SIG-M5 treated with dmso at 0.1 percent for 504 hours (cell line): ENCODE results near the gene MRPL54.

Source experiments
- DNase-seq: peaks from one replicate; lab custom pipeline; 2025; ENCODE audit not compliant: unreplicated experiment; lab: John Stamatoyannopoulos, UW

MRPL54 gene

GRCh38 chr19:3768015-3768747 lies 5.7 kb downstream of the MRPL54 start:
- DNase-seq, result no peak

GRCh38 chr19:3768748-3769099 lies 6.2 kb downstream of the MRPL54 start:
- DNase-seq, result no peak

- DNase-seq, result no peak
Measured at GRCh38 chr19:3769494-3769893, 7.0 kb downstream of the MRPL54 start.

- no peak for DNase-seq
Measured at GRCh38 chr19:3770136-3770999, 7.9 kb downstream of the MRPL54 start.

GRCh38 chr19:3771000-3771905 lies 8.8 kb downstream of the MRPL54 start:
- no peak for DNase-seq

- no peak for DNase-seq
Measured at GRCh38 chr19:3771906-3772455, 9.5 kb downstream of the MRPL54 start, which contains the start of gene RAX2. Gene RAX2, minus strand, starts transcription at chr19:3772228. Its CDS starts 486 bp downstream, at chr19:3771742.

- DNase-seq, result no peak
Measured at GRCh38 chr19:3773814-3774515, 11.5 kb downstream of the MRPL54 start.

- DNase-seq, result no peak
Measured at GRCh38 chr19:3774621-3775373, 12.3 kb downstream of the MRPL54 start.

- DNase-seq, result no peak
Measured at GRCh38 chr19:3775374-3775711, 12.9 kb downstream of the MRPL54 start.

- no peak for DNase-seq
Measured at GRCh38 chr19:3775831-3776230, 13.3 kb downstream of the MRPL54 start.

GRCh38 chr19:3776479-3777040 lies 14.1 kb downstream of the MRPL54 start:
- no peak for DNase-seq

- DNase-seq, result no peak
Measured at GRCh38 chr19:3778104-3778867, 15.8 kb downstream of the MRPL54 start.

GRCh38 chr19:3778899-3779723 lies 16.6 kb downstream of the MRPL54 start:
- DNase-seq, result no peak

- DNase-seq, result peak; percentile 7
Measured at GRCh38 chr19:3780786-3781304, 18.4 kb downstream of the MRPL54 start.

GRCh38 chr19:3781603-3782002 lies 19.1 kb downstream of the MRPL54 start:
- DNase-seq, result no peak

GRCh38 chr19:3782330-3782729 lies 19.8 kb downstream of the MRPL54 start:
- no peak for DNase-seq

GRCh38 chr19:3782903-3783302 lies 20.4 kb downstream of the MRPL54 start:
- no peak for DNase-seq
